HuH-7.5 (cell line): ENCODE results near the gene FBXO31.

Source experiments
- DNase-seq: peaks from one replicate; pipeline ENCODE4 v3.0.0; 2011; ENCODE audit warnings: low spot score

FBXO31 gene, protein sequence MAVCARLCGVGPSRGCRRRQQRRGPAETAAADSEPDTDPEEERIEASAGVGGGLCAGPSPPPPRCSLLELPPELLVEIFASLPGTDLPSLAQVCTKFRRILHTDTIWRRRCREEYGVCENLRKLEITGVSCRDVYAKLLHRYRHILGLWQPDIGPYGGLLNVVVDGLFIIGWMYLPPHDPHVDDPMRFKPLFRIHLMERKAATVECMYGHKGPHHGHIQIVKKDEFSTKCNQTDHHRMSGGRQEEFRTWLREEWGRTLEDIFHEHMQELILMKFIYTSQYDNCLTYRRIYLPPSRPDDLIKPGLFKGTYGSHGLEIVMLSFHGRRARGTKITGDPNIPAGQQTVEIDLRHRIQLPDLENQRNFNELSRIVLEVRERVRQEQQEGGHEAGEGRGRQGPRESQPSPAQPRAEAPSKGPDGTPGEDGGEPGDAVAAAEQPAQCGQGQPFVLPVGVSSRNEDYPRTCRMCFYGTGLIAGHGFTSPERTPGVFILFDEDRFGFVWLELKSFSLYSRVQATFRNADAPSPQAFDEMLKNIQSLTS

DNA sequence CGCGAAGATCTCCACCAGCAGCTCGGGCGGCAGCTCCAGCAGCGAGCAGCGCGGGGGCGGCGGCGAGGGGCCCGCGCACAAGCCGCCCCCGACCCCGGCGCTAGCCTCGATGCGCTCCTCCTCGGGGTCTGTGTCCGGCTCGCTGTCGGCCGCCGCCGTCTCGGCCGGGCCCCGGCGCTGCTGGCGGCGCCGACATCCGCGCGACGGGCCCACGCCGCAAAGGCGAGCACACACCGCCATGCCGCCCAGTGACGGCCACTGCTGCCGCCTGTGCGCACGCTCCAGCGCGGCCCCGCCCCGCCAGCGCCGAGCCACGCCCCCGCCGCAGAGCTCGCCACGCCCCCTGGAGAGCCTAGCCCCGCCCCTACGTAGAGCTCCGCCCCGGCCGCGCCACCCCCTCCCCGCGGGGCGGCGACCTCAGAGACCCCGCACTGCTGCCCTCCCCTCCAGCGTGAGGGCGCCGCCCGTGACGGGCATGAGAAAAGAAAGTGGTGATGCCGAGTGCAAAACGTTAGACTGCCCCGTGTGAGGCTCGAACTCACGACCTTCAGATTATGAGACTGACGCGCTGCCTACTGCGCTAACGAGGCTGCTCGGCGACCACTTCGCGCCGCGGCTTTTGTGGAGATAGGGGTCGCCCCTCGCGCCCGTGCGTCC is at the start of gene FBXO31:
TSS of gene FBXO31 (minus strand) at position 272 of the 657 bp plus-strand sequence. CDS start at position 240, 32 bp downstream.
- peak; percentile 91 for DNase-seq

DNA sequence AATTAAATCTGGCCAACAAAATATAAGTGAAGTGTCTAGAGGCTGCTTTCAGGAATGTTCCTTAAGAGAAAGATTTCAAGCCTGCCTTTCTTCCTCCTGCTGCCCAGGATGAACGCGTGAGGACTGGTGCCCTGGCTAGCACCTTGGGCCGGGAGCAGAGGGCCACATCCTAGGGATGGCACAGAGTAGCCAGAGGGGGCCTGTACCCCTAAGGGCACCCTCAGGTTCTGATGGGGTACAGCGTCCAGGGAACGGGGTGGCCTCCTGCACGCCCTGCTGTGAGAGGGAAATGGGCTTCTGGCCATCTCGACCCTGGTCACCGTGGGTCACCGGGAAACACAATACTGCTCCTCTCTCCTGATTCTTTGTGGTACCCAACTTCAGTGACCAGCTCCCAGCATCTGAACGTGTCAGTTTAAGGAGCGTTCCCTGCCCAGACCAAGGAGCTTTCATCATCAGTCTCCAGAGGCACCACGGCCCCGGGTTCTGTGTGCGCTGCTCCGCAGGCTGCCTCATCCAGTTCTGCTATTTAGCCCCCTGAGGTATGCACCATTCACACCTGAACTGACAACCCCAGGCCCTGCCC is 48.8 kb upstream of the FBXO31 start:
- no peak for DNase-seq

DNA sequence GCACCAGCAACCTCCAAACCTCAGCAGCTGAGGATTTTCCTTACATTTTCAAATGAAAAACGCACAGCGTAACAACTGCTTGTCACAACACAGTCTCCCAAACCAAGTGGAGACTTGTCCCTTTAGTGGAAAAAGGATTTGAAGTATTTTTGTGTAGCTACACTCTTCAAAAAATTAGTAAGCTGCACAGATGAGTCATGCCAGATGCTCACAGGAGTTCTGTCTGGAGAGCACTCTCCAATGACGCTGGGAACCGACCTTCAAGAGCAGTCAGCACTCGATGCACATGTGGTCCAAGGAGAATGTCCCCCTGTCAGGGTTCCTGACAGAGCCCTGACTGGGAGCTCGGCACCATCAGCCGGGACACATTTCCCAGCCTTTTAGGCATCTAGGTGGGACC is 48.4 kb upstream of the FBXO31 start:
- DNase-seq = no peak

DNA sequence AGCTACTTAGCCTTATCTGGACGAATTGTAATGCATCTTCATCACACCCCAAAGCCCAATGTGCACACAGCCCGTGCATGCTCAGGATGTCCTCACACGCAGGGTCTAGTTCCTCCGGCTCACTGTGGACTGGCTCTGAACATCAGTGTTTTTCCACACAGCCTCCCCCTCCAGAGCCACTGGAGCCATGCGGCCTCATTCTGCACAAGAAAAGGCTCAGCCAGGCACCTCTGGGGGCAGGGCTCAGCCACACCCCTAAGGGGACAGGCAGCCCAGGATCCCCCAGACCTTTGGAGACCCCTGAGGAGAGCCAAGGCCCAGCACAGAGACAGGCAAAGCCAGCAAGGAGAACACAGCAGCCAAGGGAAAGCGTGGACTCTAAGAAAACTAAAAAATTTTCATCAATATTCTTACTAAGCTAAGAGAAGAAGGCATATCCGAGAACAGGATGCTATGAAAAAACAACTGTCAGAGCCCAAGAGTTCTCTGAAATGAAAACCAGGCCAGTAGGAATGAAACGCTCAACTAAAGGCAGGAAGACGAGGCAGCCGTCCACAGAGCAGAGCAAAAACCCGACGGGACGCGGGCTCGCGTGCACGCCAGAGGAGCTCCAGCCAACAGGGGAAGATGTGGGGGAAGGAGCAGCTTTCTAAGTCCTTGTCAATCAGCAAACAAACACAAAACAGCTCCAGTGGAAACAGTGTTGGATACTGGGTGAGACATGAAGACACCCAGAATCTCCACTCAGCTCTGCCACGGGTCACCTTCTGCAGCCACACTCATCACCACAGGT is 43.0 kb upstream of the FBXO31 start:
- no peak for DNase-seq

DNA sequence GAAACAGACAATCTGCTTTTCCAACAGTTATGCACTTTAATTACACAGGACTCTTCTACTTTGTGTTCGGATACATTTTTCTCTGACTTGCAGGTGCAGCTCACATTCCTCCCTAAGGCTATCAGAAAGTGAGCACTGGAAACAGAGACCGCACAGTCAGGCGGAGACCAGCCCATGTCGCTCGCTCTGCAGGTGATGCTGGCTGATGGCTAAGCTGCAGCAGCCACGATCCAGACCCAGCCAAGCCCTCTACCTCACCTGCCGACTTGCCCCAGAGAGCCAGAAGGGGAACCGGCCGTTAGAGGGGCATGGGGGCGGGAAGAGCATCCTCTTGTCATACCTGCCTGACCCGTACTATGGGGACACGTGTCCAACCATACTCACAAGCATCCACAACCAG is 42.4 kb upstream of the FBXO31 start:
- no peak for DNase-seq

DNA sequence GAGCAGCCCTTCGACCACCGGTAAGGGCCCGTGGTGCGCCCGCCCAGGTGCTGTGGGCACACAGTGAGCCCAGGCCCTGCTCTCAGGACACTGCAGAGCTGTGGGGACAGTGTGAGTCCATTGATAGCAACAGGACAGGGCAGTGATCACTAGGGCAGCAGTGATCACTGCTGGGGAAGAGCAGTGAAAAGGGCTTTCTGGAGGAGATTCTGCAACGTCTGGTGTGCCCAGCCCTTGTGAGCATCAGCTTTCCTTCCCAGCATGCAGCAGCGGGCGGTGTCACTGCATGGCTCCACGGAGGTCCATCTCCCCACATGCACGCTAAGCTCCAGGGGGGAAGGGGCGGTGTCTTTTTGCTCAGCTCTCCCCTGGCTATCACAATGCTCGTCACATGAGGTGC is 40.7 kb upstream of the FBXO31 start:
- DNase-seq = no peak

DNA sequence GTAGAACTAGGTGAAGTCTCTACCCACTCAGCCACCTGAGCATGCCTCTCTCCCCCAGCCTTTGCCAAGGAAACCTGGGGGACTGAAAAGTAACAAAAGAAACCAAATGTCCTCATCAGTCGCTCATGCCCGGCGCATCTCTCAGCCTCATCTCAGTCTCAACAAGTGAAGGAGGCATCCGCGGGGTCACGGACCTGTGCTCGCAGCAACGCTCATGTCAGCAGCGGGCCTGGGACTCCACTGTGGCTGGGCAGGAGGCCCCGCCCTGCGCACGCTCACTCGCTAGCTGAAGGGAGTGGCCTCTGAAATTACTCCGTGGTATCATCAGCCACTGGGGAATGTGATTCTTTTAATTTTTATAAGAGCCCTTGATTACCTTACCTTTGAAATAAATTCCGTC is 39.9 kb upstream of the FBXO31 start:
- DNase-seq = no peak

DNA sequence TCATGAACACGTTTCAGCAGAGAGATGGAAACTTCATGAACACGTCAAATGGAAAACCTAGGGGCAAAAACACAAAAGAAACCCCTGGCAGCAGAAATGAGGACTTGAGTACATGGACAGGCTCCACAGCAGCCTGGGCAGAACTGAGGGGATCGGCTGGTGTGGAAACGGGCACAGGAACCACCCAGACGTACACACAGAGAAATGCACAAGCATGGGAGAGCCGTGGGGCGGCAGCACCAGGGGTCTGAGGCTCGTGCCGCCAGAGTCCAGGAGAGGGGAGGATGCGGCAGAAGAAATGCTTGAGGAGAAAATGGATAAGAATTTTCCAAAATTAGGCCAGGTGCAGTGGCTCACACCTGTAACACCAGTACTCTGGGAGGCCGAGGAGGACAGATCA is 38.5 kb upstream of the FBXO31 start:
- no peak for DNase-seq

DNA sequence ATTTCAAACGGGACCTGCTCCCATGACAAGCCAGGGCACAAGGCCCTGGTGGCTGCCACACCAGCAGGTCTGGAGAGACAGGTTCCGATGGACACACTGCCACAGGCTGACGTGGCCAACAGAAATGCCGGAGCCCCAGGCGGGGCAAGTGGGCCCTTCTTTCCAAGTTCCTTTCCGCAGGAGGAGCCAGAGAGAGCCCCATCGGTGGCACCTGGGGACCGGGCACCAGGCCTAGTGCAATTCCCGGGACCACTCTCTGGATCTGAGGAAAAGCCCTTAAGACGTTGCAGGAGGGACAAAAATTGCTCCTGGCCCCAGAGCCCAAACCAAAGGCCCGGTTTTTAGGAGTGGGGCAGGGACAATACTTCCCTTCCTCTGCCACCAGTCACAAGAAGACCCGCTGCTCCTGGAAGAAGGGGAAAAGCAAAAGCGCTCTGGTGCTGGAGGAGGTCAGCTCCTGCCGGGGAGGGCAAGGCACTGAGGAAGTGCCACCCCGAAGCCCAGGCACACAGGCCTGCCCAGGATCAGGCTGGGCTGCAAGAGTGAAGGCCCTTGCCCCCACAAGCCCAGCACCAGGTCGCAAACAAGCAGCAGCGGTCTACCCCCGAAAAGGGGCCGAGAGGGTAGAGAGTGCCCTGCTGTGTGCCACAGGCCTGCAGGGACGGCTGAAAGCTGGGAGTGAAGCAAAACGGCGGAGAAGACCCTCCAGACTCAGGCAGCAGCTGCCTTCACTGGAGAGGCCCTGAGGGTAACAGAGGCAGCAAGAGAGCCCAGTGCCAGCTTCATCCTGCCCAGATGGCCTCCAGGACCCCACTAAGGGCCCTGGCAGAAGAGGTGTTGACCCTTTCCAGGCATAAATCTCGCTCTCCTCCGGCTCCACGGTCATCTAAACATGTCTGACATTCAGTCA is 37.7 kb upstream of the FBXO31 start:
- no peak for DNase-seq

DNA sequence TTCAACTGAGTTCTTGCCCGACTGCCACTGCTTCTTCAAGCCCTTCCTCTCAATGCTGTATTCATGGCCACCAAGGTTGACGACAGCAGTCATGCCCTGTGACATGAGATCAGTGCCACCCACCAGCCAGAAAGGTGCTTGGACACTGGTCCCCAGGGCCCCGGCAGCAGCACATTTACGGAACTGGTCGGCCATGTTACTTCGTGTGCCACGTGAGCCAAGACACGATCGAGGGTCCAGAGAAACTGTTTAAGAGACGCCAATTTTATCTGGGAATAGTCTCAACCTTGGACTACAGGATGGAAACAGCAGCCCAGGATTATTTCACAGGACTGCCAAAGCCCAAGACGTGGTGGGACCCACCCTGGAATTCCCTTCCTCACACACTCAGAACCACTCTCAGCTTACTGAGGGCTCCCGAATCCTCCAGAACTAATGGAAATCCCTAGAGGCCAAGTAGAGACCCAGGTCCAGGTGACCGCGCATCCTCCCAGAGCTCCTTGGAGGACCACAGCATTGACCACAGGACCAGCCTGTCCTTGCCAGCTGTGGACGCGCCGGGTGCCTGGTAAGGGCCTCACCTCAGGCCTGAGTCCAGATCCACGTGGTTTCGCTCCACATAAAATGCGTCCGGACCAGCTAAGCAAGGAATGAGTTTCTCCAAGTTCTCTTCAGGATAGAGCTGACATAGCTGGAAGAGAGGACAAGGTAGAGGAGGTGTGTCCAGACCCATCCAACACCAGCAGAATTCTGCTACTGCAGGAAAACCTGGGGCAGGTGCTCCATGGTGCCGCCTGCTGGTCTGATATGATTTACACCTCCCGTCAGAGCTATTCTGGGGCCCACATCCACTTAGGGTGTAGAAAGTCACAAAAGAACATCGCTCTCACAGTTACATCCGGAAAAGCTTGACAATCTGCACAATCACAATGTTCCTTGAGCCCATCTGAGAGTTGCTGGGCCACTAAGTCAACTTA is 36.7 kb upstream of the FBXO31 start:
- DNase-seq = peak; percentile 57

DNA sequence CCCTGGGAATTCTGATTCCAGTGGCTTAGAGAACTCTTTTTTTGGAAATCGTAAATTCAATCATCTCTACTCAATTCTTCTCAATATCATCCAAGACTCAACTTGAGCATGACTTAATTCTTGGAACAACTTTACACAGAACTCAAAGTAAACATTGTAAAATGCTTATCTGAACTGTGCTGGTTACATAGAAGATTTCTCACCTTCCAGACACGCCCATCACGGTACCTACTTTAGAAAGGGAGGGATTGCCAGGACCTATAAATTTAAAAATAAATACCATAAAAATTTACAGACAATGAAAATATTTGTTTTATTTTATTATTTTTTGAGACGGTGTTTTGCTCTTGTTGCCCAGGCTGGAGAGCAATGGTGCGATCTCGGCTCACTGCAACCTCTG is 35.1 kb upstream of the FBXO31 start:
- no peak for DNase-seq

DNA sequence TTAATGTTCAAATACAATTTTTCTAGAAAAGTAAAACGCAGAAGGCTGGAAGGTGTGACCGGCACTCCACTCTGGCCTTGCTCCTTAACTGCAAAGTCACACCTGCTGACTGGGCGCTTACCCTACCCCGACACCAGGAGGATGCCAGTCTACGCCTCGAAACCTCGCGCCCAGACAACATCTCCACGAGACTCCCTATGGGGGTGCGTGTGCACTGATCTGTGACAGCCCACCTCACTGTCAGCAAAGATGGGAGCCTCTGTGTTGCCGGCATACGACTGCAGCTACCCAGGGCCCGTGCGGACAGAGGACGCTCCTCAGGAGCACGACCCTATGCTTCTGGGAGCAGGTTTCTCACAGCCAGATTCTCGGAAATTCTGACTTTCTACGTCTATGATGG is 34.6 kb upstream of the FBXO31 start:
- DNase-seq = no peak

DNA sequence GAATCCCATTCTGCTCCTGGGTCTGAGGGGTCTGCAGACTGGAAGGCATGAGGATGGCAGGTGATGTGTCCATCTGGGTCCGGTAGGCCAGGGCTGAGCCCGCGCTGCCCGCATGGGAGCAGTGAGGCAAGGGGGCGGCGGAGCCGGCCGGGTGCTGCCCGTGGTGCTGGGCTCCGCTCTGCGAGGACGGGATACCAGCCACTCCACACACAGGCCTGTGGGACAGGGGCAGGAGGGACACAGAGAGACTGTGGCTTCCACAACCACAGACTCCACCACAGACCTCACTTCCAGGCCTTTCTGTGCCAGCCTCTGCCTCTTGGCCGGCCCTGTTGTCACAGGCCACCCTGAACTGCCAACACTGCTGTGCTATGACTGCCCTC is 33.9 kb upstream of the FBXO31 start:
- no peak for DNase-seq

DNA sequence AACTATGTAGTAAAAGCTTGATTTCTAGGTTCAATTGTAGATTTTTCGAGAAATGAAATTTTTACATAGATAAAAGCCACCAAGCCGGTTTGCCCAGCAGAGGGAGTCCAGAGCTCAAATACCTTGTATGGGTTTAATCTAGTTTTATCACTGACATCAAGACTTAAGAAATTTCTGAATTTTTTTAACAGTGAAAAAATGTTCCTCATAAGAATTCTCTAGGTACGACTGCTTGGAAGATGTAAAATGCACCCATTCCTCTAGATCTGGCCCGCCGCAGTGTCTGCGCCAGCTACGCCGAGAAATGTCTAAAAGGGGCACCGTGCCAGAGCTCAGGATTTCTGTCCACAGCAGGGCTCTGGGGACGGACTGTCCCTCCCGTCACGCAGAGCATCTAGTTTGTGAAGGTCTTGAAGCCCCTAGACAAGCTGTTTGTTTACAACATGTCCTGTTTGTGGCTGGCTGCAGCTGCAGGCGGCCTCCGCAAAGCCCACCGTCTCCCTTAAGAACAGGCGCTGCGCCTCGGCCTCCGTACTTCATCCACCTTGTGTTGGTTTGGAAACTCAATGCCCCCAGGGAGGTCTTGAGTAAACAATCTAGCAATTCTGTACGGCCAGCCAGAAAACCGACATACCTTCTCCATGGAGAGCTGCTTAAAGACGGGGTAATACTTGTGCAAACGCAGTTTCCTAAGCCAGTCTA is 33.4 kb upstream of the FBXO31 start:
- peak; percentile 52 for DNase-seq

DNA sequence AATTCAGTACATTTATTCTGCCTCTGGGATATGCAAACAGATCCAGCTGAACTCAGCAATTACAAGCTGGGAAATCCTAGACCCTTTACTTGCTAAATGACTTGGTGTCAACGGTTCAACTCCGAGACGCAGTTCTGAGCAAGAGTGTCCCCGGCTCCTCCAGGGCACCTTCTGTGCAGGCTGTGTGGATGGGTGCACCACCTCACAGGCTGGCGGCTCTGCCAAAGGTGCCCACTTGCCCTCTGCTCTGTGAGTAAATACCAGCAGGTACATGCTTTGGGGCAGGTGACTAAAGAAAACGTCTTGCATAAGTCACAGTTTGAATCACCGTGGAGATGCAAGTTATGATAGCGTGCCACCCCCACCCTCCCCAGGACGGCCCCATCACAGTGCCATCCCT is 31.9 kb upstream of the FBXO31 start:
- DNase-seq = no peak

DNA sequence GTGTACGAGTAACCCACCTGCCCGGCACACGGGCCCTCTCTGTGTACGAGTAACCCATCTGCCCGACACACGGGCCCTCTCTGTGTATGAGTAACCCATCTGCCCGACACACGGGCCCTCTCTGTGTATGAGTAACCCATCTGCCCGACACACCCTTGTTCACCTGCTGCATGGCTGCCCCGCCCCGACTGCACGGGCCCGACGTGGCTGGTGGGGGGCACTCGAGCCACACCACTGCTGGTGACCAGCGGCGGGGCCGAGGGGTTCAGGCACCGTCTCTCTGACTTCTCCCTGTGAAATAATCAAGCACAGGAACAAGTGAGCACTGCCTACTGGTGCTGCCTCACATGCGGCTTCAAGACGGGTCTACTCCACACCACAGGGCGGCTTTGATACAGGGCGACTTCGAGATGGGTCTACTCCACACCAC is 30.7 kb upstream of the FBXO31 start:
- DNase-seq = no peak

DNA sequence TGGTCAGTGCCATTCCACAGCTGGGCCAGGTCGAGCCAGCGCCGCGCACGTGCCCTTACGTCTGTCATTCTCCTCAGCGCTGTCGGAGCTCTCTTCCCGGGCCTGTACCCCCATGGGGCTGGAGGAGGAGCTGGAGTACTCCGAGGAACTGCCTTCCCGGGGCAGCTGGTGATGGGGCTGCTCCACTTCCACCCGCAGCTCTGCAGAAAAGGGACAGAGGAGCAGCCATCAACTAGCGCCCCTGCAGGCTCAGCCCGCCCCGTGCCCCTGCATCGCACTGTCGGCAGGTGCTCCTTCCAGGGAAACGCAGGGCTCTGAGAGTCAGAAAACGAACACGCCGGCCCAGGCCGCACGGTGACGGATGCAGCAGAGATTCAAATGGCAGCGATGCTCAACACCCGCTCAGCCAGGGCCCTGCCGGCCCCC is 29.4 kb upstream of the FBXO31 start:
- no peak for DNase-seq

DNA sequence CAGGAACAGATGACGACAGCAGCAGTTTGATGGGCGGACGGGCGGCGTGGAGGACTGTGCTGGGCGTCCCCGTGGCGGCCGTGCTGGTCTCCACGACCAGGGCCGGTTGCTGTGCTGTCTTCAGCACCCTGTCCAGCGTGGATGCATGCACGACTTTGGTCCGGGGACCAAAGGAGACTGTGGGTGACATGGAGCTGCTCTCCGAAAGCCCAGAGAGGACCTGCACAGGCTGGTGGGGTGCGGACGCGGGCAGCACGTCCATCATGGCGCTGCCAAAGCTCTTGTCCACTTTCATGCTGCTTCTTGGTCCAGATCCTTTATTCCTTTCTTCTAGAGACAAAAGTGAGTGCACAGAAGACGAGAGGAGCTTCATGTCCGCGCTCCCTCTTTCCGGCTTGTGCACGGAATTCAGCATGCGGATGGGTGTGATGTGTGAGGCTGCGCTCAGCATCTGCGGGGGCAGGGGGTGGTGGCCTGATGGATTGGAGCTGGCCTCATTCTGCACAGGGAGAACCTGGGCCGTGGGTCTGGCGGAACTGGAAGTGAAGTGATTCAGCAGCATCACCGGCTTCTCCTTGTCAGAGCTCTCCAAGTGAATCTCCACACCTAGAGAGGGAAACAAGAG is 28.9 kb upstream of the FBXO31 start:
- DNase-seq = no peak
